GM12892 (cell line): ENCODE data around the gene DLG2.
"Not testable (repeated sequence)": the region's sequence is repeated elsewhere in the genome, so short reads cannot be mapped to it uniquely, and the experiment has no call there.

Experiments
- POLR2A ChIP-seq: IDR thresholded peaks from 2 replicates; pipeline ENCODE4 v1.6.1; 2011; ENCODE audit warnings: low read depth, low read length, control low read depth
- POLR2AphosphoS5 ChIP-seq: IDR thresholded peaks from 2 replicates; pipeline ENCODE4 v1.6.1; 2011; ENCODE audit warnings: low read depth, low read length, control low read depth
- TAF1 ChIP-seq: IDR thresholded peaks from 2 replicates; pipeline ENCODE4 v1.6.1; 2011; ENCODE audit warnings: low read depth, mild to moderate bottlenecking, control low read depth, low read length, borderline replicate concordance

- TF ChIP-seq POLR2A, TAF1, POLR2AphosphoS5: not testable (repeated sequence)
Observed at GRCh38 chr11:84840201-84840600, 786.9 kb downstream of the DLG2 start.
